C4-2B (cell line): Measurements from ENCODE around the gene CCDC190.

Source experiments
- H3K27ac ChIP-seq: fragments of 450-650 bp; 2 replicates; pipeline ENCODE4 v1.5.1; 2017
- CTCF ChIP-seq: fragments of 450-650 bp; conservative IDR thresholded peaks from 2 replicates; pipeline ENCODE4 v1.5.1; 2017; ENCODE audit warnings: mild to moderate bottlenecking
- ZFX ChIP-seq: fragments of 450-650 bp; IDR thresholded peaks from 2 replicates; pipeline ENCODE4 v1.6.1; 2017

CCDC190 gene, protein sequence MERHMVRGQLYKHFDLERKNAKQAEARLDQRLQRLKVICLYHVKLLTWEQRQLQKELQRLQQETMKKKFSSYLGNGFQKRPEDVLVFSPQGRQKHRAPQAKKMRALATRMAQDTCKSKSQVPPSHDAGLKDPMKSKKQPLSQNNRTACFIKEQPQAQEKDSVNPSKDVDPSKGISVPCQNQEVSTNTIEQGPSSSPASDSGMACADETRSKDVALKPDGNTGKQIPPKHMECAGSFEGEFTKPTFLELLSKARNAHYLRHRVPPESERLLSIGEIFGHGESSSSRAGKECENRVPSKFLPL

DNA sequence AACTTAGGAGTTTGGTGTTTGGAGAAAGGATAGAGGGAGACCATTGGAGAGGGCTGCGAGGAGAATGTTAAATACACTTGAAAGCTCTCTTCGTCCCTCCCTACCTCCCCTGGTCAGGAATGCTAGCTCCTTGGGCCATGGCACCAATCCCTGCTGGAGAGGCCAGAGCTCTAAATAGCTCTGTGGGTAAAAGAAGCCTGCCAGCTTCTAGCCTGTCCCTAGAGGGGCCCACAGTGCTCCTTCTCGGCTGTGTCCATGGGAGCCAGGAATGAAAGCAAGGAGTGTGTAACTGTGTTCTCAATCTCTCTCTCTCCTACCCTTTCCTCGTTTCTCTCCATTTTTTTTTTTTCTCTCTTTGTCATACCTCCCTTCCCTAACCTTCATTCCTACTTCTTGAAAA is at the start of gene CCDC190:
CCDC190 (minus strand) TSS at position 75 of the 400 bp plus-strand sequence. CDS start 1,529 bp downstream, outside the sequence.
- TF ChIP-seq CTCF (no peak), ZFX (no peak)
- no peak within 1 kb of the TSS for H3K27ac ChIP-seq

DNA sequence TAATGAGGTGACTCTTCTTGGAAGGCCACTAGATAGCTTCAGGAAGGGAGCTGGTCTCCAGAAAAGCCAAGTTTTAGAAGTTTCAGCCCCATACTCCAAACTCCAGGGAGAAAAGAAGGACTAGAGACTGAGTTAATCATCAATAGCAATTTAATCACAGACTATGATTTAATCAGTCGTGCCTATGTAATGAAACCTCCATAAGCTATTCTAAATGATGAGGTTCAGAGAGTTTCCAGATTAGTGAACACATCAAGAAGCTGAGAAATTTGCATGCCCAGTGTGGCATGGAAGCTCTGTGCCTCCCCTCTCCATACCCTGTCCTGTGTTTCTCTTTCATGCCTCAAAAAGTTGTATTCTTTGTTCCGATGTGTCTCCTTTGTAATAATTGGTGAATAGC is 49.2 kb upstream of the CCDC190 start:
- H3K27ac ChIP-seq, result no peak overlapping the region
- no peak for TF ChIP-seq CTCF
- TF ChIP-seq ZFX, result no peak

- no peak overlapping the region for H3K27ac ChIP-seq
- TF ChIP-seq ZFX (no peak), CTCF (no peak)
Measured at GRCh38 chr1:162908780-162909179, 47.8 kb upstream of the CCDC190 start.

GRCh38 chr1:162908236-162908635 is 47.3 kb upstream of the CCDC190 start:
- H3K27ac ChIP-seq, result no peak overlapping the region
- no peak for TF ChIP-seq CTCF
- TF ChIP-seq ZFX, result no peak

- H3K27ac ChIP-seq, result no peak overlapping the region
- TF ChIP-seq ZFX, result no peak
- no peak for TF ChIP-seq CTCF
Measured at GRCh38 chr1:162906485-162906884, 45.5 kb upstream of the CCDC190 start.

GRCh38 chr1:162905174-162906158 is 44.5 kb upstream of the CCDC190 start:
- H3K27ac ChIP-seq, result no peak overlapping the region; the same call in 1 of the 2 replicates
- TF ChIP-seq CTCF (no peak), ZFX (no peak)

DNA sequence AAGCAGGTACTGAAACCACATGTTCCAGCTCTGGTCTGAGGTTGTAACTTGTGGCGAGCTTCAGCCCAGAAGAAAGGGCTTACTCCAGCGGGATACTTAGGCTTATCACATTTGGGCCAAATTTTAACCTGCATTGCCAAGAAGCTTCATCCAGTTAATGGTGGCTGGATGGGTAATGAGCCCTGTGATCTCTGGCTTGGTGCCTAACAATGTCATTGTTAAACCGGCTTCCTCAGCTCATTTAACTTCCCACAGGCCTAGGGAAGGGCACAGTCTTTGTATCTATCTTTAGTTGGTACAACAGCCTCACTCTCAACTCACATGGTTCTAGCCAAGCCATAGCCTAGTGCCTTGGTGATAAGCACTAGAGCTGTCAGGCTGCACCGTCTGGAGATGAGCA is 43.6 kb upstream of the CCDC190 start:
- TF ChIP-seq CTCF (no peak), ZFX (no peak)
- H3K27ac ChIP-seq, result no peak overlapping the region
